Heart left ventricle (tissue), 16 donors: ENCODE results near the gene DIAPH3. TPM values are rescaled to one million over a fixed set of nuclear protein-coding genes. Genes with fewer than 3 reads are reported as not detected.

Experiments used
- ATAC-seq, 4 donors: fragments of 200-7000 bp; cut with Tn5 transposase; one replicate each; pipeline ENCODE4 v1.9.1; 2020 to 2022; ENCODE audit warnings: moderate library complexity in 4 of 4, mild to moderate bottlenecking in 3 of 4, moderate number of reproducible peaks in 1 of 4
- DNase-seq, 5 donors: peaks; one replicate each; pipeline ENCODE4 v3.0.0-alpha.2; 2020
- H3K27ac ChIP-seq, 12 donors: fragments of 200-600 bp; sonication (generic) in 4 of 12; one replicate each; pipeline versions ENCODE4 v1.5.0 to v1.8.0; 2016 to 2022; ENCODE audit warnings: mild to moderate bottlenecking in 2 of 12
- H3K27me3 ChIP-seq, 9 donors: fragments of 200-600 bp; sonication (generic) in 2 of 9; one replicate each; pipeline versions ENCODE4 v1.5.1 to v1.8.0; 2016 to 2022; ENCODE audit warnings: mild to moderate bottlenecking in 3 of 9
- H3K36me3 ChIP-seq, 9 donors: fragments of 200-600 bp; sonication (generic) in 2 of 9; one replicate each; pipeline versions ENCODE4 v1.5.0 to v1.8.0; 2018 to 2022; ENCODE audit warnings: mild to moderate bottlenecking in 2 of 9
- H3K4me1 ChIP-seq, 12 donors: fragments of 200-600 bp; sonication (generic) in 4 of 12; one replicate each; pipeline versions ENCODE4 v1.5.0 to v1.8.0; 2016 to 2022; ENCODE audit warnings: mild to moderate bottlenecking in 3 of 12
- H3K4me3 ChIP-seq, 12 donors: fragments of 200-600 bp; sonication (generic) in 4 of 12; one replicate each; pipeline versions ENCODE4 v1.5.0 to v1.8.0; 2017 to 2022; ENCODE audit warnings: mild to moderate bottlenecking in 9 of 12, moderate library complexity in 4 of 12
- H3K9me3 ChIP-seq, 12 donors: fragments of 200-600 bp; sonication (generic) in 4 of 12; one replicate each; pipeline versions ENCODE4 v1.5.0 to v1.8.0; 2016 to 2022; ENCODE audit warnings: mild to moderate bottlenecking in 1 of 12
- POLR2A ChIP-seq, 2 donors: fragments of 450-650 bp; IDR thresholded peaks; one replicate each; pipeline ENCODE4 v1.6.1; 2017; ENCODE audit warnings: antibody characterized with exemption in 2 of 2, mild to moderate bottlenecking in 2 of 2, moderate library complexity in 2 of 2
- WGBS, 4 donors: extraction: QIAGEN DNeasy Blood & Tissue Kit in 2 of 4; methylation state at CpG; one replicate each; pipeline versions ENCODE4 v1.1.5 to v1.1.7; 2013 to 2018; 5-methylcytosine and 5-hydroxymethylcytosine counted together
- intact Hi-C, 10 donors: fragments of 100-400 bp; cut with DNase I; formaldehyde crosslinking; loops; one replicate each; pipeline versions ENCODE4 v1.11.1 to v1.14.2; 2022
- polyA plus RNA-seq, 2 donors: library from polyadenylated mRNA; stranded (reverse); fragments of 200-250 nt; gene quantifications; one replicate each; pipeline ENCODE4 v1.2.3, GENCODE V29; 2013
- total RNA-seq, 9 donors: library from RNA; depleted of rRNA in 2 of 9; stranded (reverse); fragments of >200 nt in 2 of 9; fragmentation: NEBNext Ultra II Directional in 3 of 9; extraction: Animal tissue kit (Norgen Biotek cat#: 25700) in 3 of 9; gene quantifications; one replicate each; pipeline versions ENCODE4 v1.1.0 to v1.2.4, GENCODE V29; 2016 to 2023
- TF ChIP-seq, protein P1 (sequence below), 12 donors: fragments of 200-600 bp; sonication (generic) in 4 of 12; IDR thresholded peaks; one replicate each; pipeline versions ENCODE4 v1.5.0 to v1.8.0; 2018 to 2022; ENCODE audit warnings: antibody characterized with exemption in 12 of 12, mild to moderate bottlenecking in 5 of 12
- donor health status: ischemic (EF 13 %, LVEDD 7.1; RV severe dilation, severe dysfunction).
- donor health status: healthy with polysubstance abuse.
- donor health status: DM: no; HTN: yes; CAD: no.
- donor health status: DM: no; HTN: no; CAD: no.
- donor health status: ischemic (EF 25% LVEDD 6.9; RV normal size, moderate dysfunction).
- donor health status: ischemic (EF 25% LVEDD 5.7; RV mildly dilated, moderate dysfunction).
- donor health status: healthy.
- donor health status: DM: yes; HTN: yes; CAD: no.
- donor health status: ischemic (EF 35%, LVEDD 5.7; RV mildly dilated, moderate dysfunction).
- donor health status: nonischemic (EF 11% LVEDD 7.7; RV severe dilation, severe dysfunction).
- donor health status: DM: yes; HTN: yes; CAD: no.
- donor health status: PGD.
- donor health status: ischemic (EF 29% LVEDD 5.4; RV normal size, mild dysfunction).
- donor health status: nonischemic (EF 23%, LVEDD 6.1; RV moderate dilation, normal function).

Gene DIAPH3
- total and polyA plus RNA-seq, 11 donors: 0.03 to 3.2 (median 0.19) TPM

- no peak overlapping the region for H3K27ac ChIP-seq
- ATAC-seq (no peak), DNase-seq (no peak)
- intact Hi-C loops: loop anchor here in 1 of 10 donors (10.0 kb wide), 1 partner anchor 75 kb away; no protein-coding TSS in a partner anchor
- H3K27me3 ChIP-seq: no peaks in the 10 kb centered on the region
- TF ChIP-seq, protein P1, sequence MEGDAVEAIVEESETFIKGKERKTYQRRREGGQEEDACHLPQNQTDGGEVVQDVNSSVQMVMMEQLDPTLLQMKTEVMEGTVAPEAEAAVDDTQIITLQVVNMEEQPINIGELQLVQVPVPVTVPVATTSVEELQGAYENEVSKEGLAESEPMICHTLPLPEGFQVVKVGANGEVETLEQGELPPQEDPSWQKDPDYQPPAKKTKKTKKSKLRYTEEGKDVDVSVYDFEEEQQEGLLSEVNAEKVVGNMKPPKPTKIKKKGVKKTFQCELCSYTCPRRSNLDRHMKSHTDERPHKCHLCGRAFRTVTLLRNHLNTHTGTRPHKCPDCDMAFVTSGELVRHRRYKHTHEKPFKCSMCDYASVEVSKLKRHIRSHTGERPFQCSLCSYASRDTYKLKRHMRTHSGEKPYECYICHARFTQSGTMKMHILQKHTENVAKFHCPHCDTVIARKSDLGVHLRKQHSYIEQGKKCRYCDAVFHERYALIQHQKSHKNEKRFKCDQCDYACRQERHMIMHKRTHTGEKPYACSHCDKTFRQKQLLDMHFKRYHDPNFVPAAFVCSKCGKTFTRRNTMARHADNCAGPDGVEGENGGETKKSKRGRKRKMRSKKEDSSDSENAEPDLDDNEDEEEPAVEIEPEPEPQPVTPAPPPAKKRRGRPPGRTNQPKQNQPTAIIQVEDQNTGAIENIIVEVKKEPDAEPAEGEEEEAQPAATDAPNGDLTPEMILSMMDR (IDR thresholded peaks at IDR 0.05): no peak
- TF ChIP-seq POLR2A (IDR thresholded peaks at IDR 0.05): no peak
- H3K36me3 ChIP-seq: no peaks in the 10 kb centered on the region
- H3K4me1 ChIP-seq: no peaks in the 10 kb centered on the region
- H3K9me3 ChIP-seq: no peaks in the 10 kb centered on the region
- 95 to 99% (median 96%) methylated on average over 2 of the region's 2 CpGs for WGBS, 4 donors
- H3K4me3 ChIP-seq: no peak overlapping the region
These were observed 383.7 kb downstream of the DIAPH3 start for GRCh38 chr13:59780058-59780457.

DNA sequence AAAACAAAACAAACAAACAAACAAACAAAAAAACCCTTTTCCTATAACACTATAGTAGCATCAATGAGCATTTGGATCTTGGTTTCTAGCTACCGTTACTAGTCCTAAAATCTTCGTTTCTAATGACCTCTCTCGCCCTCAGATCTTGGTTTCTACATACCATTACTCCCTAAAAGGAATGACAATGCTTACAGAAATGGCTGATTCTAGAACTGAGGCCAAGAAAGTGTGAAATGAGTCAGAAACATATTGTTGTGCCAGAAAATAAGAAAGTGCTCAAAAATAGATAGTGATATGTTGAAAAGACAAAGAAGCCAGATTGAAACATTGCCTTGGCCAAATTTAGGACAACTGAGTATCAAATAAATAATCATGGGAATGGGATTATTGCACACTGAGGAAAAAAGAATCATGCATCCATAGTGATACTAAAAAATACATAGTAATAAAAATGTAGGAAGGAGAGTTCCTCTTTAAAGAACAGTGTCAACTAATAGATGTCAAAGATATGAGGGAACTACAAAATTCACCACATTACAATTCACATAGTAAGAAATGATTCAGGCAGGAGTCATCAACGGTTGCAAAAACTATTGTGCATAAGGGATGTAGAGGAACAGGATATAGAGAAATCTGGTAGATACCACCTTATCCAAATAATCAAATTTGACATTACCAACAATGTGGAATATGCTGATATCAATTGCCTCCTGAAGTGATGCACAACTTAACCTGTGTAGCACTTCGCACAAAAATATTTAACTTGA lies 386.6 kb downstream of the DIAPH3 start:
- no peaks in the 10 kb centered on the region for H3K36me3 ChIP-seq
- no peak overlapping the region for H3K4me3 ChIP-seq
- H3K4me1 ChIP-seq: no peaks in the 10 kb centered on the region
- intact Hi-C loops: loop anchor here in 3 of 10 donors (5.0 to 10.0 kb wide), 2 partner anchors 382 to 655 kb away; no protein-coding TSS in a partner anchor
- 87 to 89% (median 88%) methylated on average over 5 of the region's 5 CpGs for WGBS, 4 donors
- H3K27ac ChIP-seq: no peak overlapping the region
- no peak for DNase-seq
- no peak for TF ChIP-seq POLR2A (IDR thresholded peaks at IDR 0.05)
- TF ChIP-seq, protein P1 (IDR thresholded peaks at IDR 0.05): no peak
- no peaks in the 10 kb centered on the region for H3K9me3 ChIP-seq
- ATAC-seq: no peak
- H3K27me3 ChIP-seq: no peaks in the 10 kb centered on the region

DNA sequence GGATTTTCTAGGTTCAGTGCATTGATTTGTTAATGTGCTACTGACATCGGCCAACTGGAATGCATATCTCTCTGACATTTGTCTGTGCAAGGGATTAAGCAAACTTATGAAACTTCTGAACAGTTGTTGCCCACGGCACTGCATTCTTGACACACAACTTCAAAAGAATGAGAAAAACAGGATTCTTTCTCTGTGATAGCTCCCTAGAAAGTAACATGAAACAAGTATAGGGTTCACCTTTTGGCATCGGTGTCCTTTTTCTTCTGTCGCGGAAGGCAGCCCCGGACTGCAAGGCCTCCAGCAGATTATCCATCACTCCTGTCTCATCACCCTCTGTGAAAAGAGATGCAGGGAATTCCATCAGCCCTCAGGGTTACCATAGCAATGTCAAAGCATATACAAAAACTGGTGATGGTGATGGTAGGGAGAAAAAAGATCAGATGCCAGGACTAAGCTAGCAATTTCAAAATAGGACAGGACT lies 389.2 kb downstream of the DIAPH3 start:
- Histone ChIP-seq H3K4me3 (no peak overlapping the region), H3K27ac (no peak overlapping the region), H3K9me3 (no peaks in the 10 kb centered on the region), H3K27me3 (no peaks in the 10 kb centered on the region), H3K4me1 (no peaks in the 10 kb centered on the region), H3K36me3 (no peaks in the 10 kb centered on the region)
- DNase-seq (no peak), ATAC-seq (no peak)
- WGBS, 4 donors: 56 to 69% (median 62%) methylated on average over 6 of the region's 6 CpGs
- intact Hi-C loops: loop anchor here in 4 of 10 donors (5.0 to 10.0 kb wide), 2 partner anchors 380 to 382 kb away; no protein-coding TSS in a partner anchor
- TF ChIP-seq POLR2A (IDR thresholded peaks at IDR 0.05): no peak
- TF ChIP-seq, protein P1 (IDR thresholded peaks at IDR 0.05): no peak

GRCh38 chr13:59771272-59771671 lies 392.5 kb downstream of the DIAPH3 start:
- Histone ChIP-seq H3K36me3 (no peaks in the 10 kb centered on the region), H3K27me3 (no peaks in the 10 kb centered on the region), H3K9me3 (no peaks in the 10 kb centered on the region), H3K27ac (no peak overlapping the region), H3K4me1 (no peaks in the 10 kb centered on the region), H3K4me3 (no peak overlapping the region)
- TF ChIP-seq, protein P1 (IDR thresholded peaks at IDR 0.05): peak in 11 of 12 donors; percentile 33 to 71 (median 54)
- TF ChIP-seq POLR2A (IDR thresholded peaks at IDR 0.05): no peak
- ATAC-seq: no peak
- DNase-seq: no peak
- intact Hi-C loops: loop anchor here in 5 of 10 donors (2.0 to 10.0 kb wide), 3 partner anchors 376 to 380 kb away; no protein-coding TSS in a partner anchor
